H1 (cell line): ENCODE measurements around the gene E2F2. TPM values are rescaled to one million over a fixed set of nuclear protein-coding genes. Genes with fewer than 3 reads are reported as not detected.

Source experiments
- CTCF ChIA-PET: fragments of 300-600 bp; sonication (Branson Sonifier 250); formaldehyde crosslinking; loops from one replicate; lab custom pipeline; 2021; ENCODE audit not compliant: partially characterized antibody; lab: Charles Lee
- POLR2A ChIA-PET: fragments of 300-600 bp; sonication (Branson Sonifier 250); formaldehyde crosslinking; loops from one replicate; lab custom pipeline; 2021; ENCODE audit warnings: inconsistent platforms; ENCODE audit not compliant: partially characterized antibody; lab: Charles Lee
- DNase-seq, 2 experiments: peaks; one replicate each; pipeline versions ENCODE4 v3.0.0 to v3.0.0-alpha.2; 2010 to 2022; ENCODE audit warnings: low spot score in 2 of 2, low read depth in 1 of 2, mixed read lengths in 1 of 2
- FAIRE-seq: peaks from 2 replicates; lab custom pipeline; 2011; peaks lifted over from hg19 to GRCh38; lab: Jason Lieb, UNC
- H2AFZ ChIP-seq: 2 replicates; pipeline ENCODE4 v1.8.1; 2012; ENCODE audit warnings: low read length, inconsistent platforms
- H2AK5ac ChIP-seq: 2 replicates; pipeline ENCODE4 v1.6.1; 2013; ENCODE audit warnings: low read depth, low read length
- H2BK120ac ChIP-seq: replicated peaks from 2 replicates; pipeline ENCODE3; 2013; ENCODE audit warnings: low read depth, low read length, inconsistent platforms
- H2BK12ac ChIP-seq: 2 replicates; pipeline ENCODE4 v1.6.1; 2013; ENCODE audit warnings: low read depth, low read length
- H2BK15ac ChIP-seq: 2 replicates; pipeline ENCODE4 v1.6.1; 2013; ENCODE audit warnings: low read length
- H2BK20ac ChIP-seq: 2 replicates; pipeline ENCODE4 v1.6.1; 2013; ENCODE audit warnings: low read length
- H2BK5ac ChIP-seq: 2 replicates; pipeline ENCODE4 v1.6.1; 2013; ENCODE audit warnings: low read depth, low read length
- H3K14ac ChIP-seq: 2 replicates; pipeline ENCODE4 v1.6.1; 2013; ENCODE audit warnings: inconsistent platforms; ENCODE audit not compliant: insufficient read length
- H3K18ac ChIP-seq: 2 replicates; pipeline ENCODE4 v1.6.1; 2013; ENCODE audit warnings: low read length; ENCODE audit errors: extremely low read depth
- H3K23ac ChIP-seq: 2 replicates; pipeline ENCODE4 v1.6.1; 2013; ENCODE audit warnings: inconsistent platforms; ENCODE audit not compliant: insufficient read length
- H3K23me2 ChIP-seq: 2 replicates; pipeline ENCODE4 v1.6.1; 2013; ENCODE audit warnings: low read depth, low read length
- H3K27ac ChIP-seq: 2 replicates; pipeline ENCODE4 v1.6.1; 2011; ENCODE audit warnings: low read depth, low read length, inconsistent platforms
- H3K27me3 ChIP-seq, 4 experiments: replicated peaks in 1 of 4; 1 replicate in 1 of 4; 2 replicates in 3 of 4; pipeline versions ENCODE4 v1.6.1 to v1.8.1; 2011 to 2013; ENCODE audit warnings: low read length in 3 of 4, mild to moderate bottlenecking in 3 of 4, inconsistent platforms in 2 of 4, mixed read lengths in 2 of 4, moderate library complexity in 1 of 4; ENCODE audit not compliant: control insufficient read depth in 3 of 4, insufficient read depth in 3 of 4; ENCODE audit errors: extremely low read depth in 1 of 4
- H3K36me3 ChIP-seq, 4 experiments: 2 replicates each; pipeline versions ENCODE4 v1.6.1 to v1.8.1; 2011 to 2013; ENCODE audit warnings: mild to moderate bottlenecking in 4 of 4, low read length in 3 of 4, moderate library complexity in 2 of 4, control low read depth in 1 of 4, inconsistent platforms in 1 of 4; ENCODE audit not compliant: insufficient read depth in 4 of 4, control insufficient read depth in 2 of 4
- H3K4ac ChIP-seq: replicated peaks from 2 replicates; pipeline ENCODE3; 2013; ENCODE audit warnings: low read length, low read depth, mixed read lengths, inconsistent platforms; ENCODE audit not compliant: insufficient read length
- H3K4me1 ChIP-seq, 4 experiments: replicated peaks in 1 of 4; 1 replicate in 1 of 4; 2 replicates in 3 of 4; pipeline versions ENCODE4 v1.6.1 to v1.8.1; 2011 to 2013; ENCODE audit warnings: low read length in 3 of 4, inconsistent platforms in 2 of 4, mixed read lengths in 1 of 4; ENCODE audit not compliant: insufficient read depth in 4 of 4, control insufficient read depth in 3 of 4
- H3K4me2 ChIP-seq, 2 experiments: 2 replicates each; pipeline versions ENCODE4 v1.6.1 to v1.8.1; 2011 to 2013; ENCODE audit warnings: low read depth in 2 of 2, low read length in 2 of 2, control low read depth in 1 of 2, inconsistent platforms in 1 of 2, mild to moderate bottlenecking in 1 of 2; ENCODE audit not compliant: insufficient read depth in 1 of 2
- H3K4me3 ChIP-seq, 4 experiments: fragments of 200-600, 300-600 bp in 1 of 4; sonication (generic), shearing (Covaris generic), sonication (Bioruptor Twin) in 1 of 4; 2 replicates each; pipeline versions ENCODE4 v1.5.1 to v1.8.1; 2011 to 2016; ENCODE audit warnings: low read length in 4 of 4, low read depth in 3 of 4, control low read depth in 2 of 4, inconsistent platforms in 2 of 4, mild to moderate bottlenecking in 2 of 4, mixed read lengths in 1 of 4, moderate library complexity in 1 of 4; ENCODE audit not compliant: insufficient read depth in 2 of 4; ENCODE audit errors: extremely low read depth in 1 of 4
- H3K56ac ChIP-seq: replicated peaks from 2 replicates; pipeline ENCODE3; 2013; ENCODE audit warnings: low read depth, mild to moderate bottlenecking, mixed read lengths, low read length, inconsistent platforms; ENCODE audit not compliant: insufficient read length
- H3K79me1 ChIP-seq: 2 replicates; pipeline ENCODE4 v1.6.1; 2013; ENCODE audit warnings: low read depth, low read length, control low read depth
- H3K79me2 ChIP-seq, 2 experiments: 2 replicates each; pipeline versions ENCODE4 v1.6.1 to v1.8.1; 2012 to 2013; ENCODE audit warnings: low read length in 2 of 2, mild to moderate bottlenecking in 2 of 2, inconsistent platforms in 1 of 2; ENCODE audit not compliant: insufficient read depth in 2 of 2, control insufficient read depth in 1 of 2
- H3K9ac ChIP-seq, 4 experiments: replicated peaks in 1 of 4; 1 replicate in 1 of 4; 2 replicates in 3 of 4; pipeline versions ENCODE4 v1.6.1 to v1.8.1; 2011 to 2013; ENCODE audit warnings: low read depth in 3 of 4, low read length in 3 of 4, control low read depth in 2 of 4, mild to moderate bottlenecking in 2 of 4, moderate library complexity in 2 of 4, inconsistent platforms in 1 of 4; ENCODE audit errors: extremely low read depth in 1 of 4
- H3K9me3 ChIP-seq, 2 experiments: 2 replicates each; pipeline versions ENCODE4 v1.6.1 to v1.8.1; 2012 to 2013; ENCODE audit warnings: mild to moderate bottlenecking in 2 of 2, moderate library complexity in 2 of 2, control low read depth in 1 of 2, inconsistent platforms in 1 of 2, low read depth in 1 of 2, low read length in 1 of 2, mixed read lengths in 1 of 2; ENCODE audit not compliant: insufficient read depth in 2 of 2
- H4K20me1 ChIP-seq, 2 experiments: replicated peaks in 1 of 2; 2 replicates each; pipeline versions ENCODE3 to v1.8.1; 2011 to 2013; ENCODE audit warnings: inconsistent platforms in 2 of 2, low read length in 2 of 2, mild to moderate bottlenecking in 1 of 2; ENCODE audit not compliant: insufficient read depth in 2 of 2, control insufficient read depth in 1 of 2
- H4K5ac ChIP-seq: 2 replicates; pipeline ENCODE4 v1.6.1; 2013; ENCODE audit warnings: low read length, low read depth, mixed read lengths, inconsistent platforms; ENCODE audit not compliant: insufficient read length
- H4K8ac ChIP-seq: 2 replicates; pipeline ENCODE4 v1.8.0; 2013; ENCODE audit warnings: mild to moderate bottlenecking, moderate library complexity, low read length, inconsistent platforms; ENCODE audit not compliant: insufficient read depth; ENCODE audit errors: extremely low read depth
- H4K91ac ChIP-seq: replicated peaks from 2 replicates; pipeline ENCODE3; 2013; ENCODE audit warnings: low read length, mixed read lengths, inconsistent platforms; ENCODE audit not compliant: insufficient read length
- BACH1 ChIP-seq: IDR thresholded peaks from 2 replicates; pipeline ENCODE4 v1.6.1; 2012; ENCODE audit warnings: low read length, improper control_type of control experiment
- BCL11A ChIP-seq, 2 experiments: IDR thresholded peaks; one replicate each; pipeline ENCODE4 v1.6.1; 2011; ENCODE audit warnings: low read depth in 2 of 2, low read length in 2 of 2, mild to moderate bottlenecking in 2 of 2
- CHD2 ChIP-seq: IDR thresholded peaks from 2 replicates; pipeline ENCODE4 v1.6.1; 2012; ENCODE audit warnings: low read length, improper control_type of control experiment
- CTBP2 ChIP-seq: IDR thresholded peaks from 2 replicates; pipeline ENCODE4 v1.7.0; 2011; ENCODE audit warnings: borderline replicate concordance, mild to moderate bottlenecking, moderate library complexity, mixed read lengths, low read length; ENCODE audit not compliant: insufficient read depth, insufficient read length
- GABPA ChIP-seq: IDR thresholded peaks from 2 replicates; pipeline ENCODE4 v1.6.1; 2011; ENCODE audit warnings: mild to moderate bottlenecking, low read length, moderate library complexity, borderline replicate concordance; ENCODE audit not compliant: insufficient read depth
- JUND ChIP-seq: IDR thresholded peaks from 2 replicates; pipeline ENCODE4 v1.6.1; 2011; ENCODE audit warnings: mild to moderate bottlenecking, improper control_type of control experiment, low read length
- MAX ChIP-seq: IDR thresholded peaks from 2 replicates; pipeline ENCODE4 v1.6.1; 2012; ENCODE audit warnings: inconsistent platforms
- NANOG ChIP-seq: IDR thresholded peaks from 2 replicates; pipeline ENCODE4 v1.6.1; 2011; ENCODE audit warnings: low read length, low read depth, mild to moderate bottlenecking, inconsistent platforms; ENCODE audit not compliant: insufficient read depth, poor library complexity, severe bottlenecking
- NRF1 ChIP-seq: IDR thresholded peaks from 2 replicates; pipeline ENCODE4 v1.6.1; 2011; ENCODE audit warnings: mild to moderate bottlenecking, low read depth, low read length, improper control_type of control experiment
- SP2 ChIP-seq: IDR thresholded peaks from 2 replicates; pipeline ENCODE4 v1.6.1; 2012; ENCODE audit warnings: mild to moderate bottlenecking, low read length, inconsistent platforms
- SRF ChIP-seq: IDR thresholded peaks from 2 replicates; pipeline ENCODE4 v1.6.1; 2011; ENCODE audit warnings: mild to moderate bottlenecking, low read depth, low read length, moderate library complexity
- WGBS, 2 experiments: shearing (Covaris generic) in 1 of 2; methylation state at CpG; one replicate each; pipeline versions ENCODE4 v1.1.6 to v1.1.7; 2013 to 2015; ENCODE audit warnings: low lambda C conversion rate in 2 of 2, mixed read lengths in 2 of 2, inconsistent platforms in 1 of 2, low coverage in 1 of 2, missing lambda C conversion rate in 1 of 2; ENCODE audit not compliant: insufficient replicate concordance in 2 of 2, insufficient coverage in 1 of 2, insufficient read length in 1 of 2; ENCODE audit errors: extremely low coverage in 1 of 2, missing lambda C conversion rate in 1 of 2; 5-methylcytosine and 5-hydroxymethylcytosine counted together
- polyA plus RNA-seq, 7 experiments: library from polyadenylated mRNA; depleted of rRNA in 3 of 7; stranded (reverse) in 5 of 7; unstranded in 2 of 7; fragments of >200 nt in 5 of 7; fragments of 200-250 nt in 2 of 7; gene quantifications; 1 replicate in 5 of 7; 2 replicates in 1 of 7; 4 replicates in 1 of 7; pipeline versions ENCODE4 v1.2.1 to v1.2.3, GENCODE V29; 2011 to 2013; ENCODE audit warnings: missing spikeins in 2 of 7, mixed read lengths in 2 of 7
- total RNA-seq: library from RNA; stranded (reverse); fragmentation: NEBNext Ultra II Directional; extraction: Animal tissue kit (Norgen Biotek cat#: 25700); gene quantifications from 2 replicates; pipeline ENCODE4 v1.2.1, GENCODE V29; 2021

The E2F2 gene
- total and polyA plus RNA-seq, 2 of the 8 experiments (the other 6 are each of a cell fraction or from before 2014, with no cell fraction given), result 1.8 to 7.0 TPM

GRCh38 chr1:23543707-23544443, 12.8 kb upstream of the E2F2 start:
- H3K23ac ChIP-seq, result no peak overlapping the region
- no peak overlapping the region for H2BK12ac ChIP-seq
- DNase-seq (no peak), FAIRE-seq (no peak)
- no peaks in the 10 kb centered on the region for H3K27me3 ChIP-seq
- 83% methylated on average over 8 of the region's 8 CpGs; no CpG with 5 or more reads in 1 of the 2 experiments for WGBS, 2 experiments
- no peaks in the 10 kb centered on the region for H3K36me3 ChIP-seq
- TF ChIP-seq NRF1 (no peak), SRF (no peak), JUND (no peak), CTBP2 (no peak), CHD2 (no peak), BCL11A (IDR thresholded peaks at IDR 0.05; ENCODE audit: low read depth in 2 of 2, low read length in 2 of 2) (no peak), GABPA (no peak), SP2 (no peak), NANOG (no peak), BACH1 (no peak), MAX (no peak)
- H3K14ac ChIP-seq, result no peak overlapping the region
- no peaks in the 10 kb centered on the region for H3K23me2 ChIP-seq
- H2AK5ac ChIP-seq, result no peak overlapping the region
- H3K4me1 ChIP-seq, result peaks cover 0 to 8% (median 4%) of the 10 kb centered on the region in 4 experiments; a peak in 3 of 7 replicates
- H3K18ac ChIP-seq, result no peak overlapping the region
- ChIA-PET POLR2A (interaction anchor here (1.6 to 5.3 kb wide), 3 partner anchors 10 to 147 kb away, joined by 4 to 51 read pairs (median 5); partner anchors contain the start of genes ID3 and RPL11), CTCF (interaction anchor here (0.7 to 21.9 kb wide), 23 partner anchors 9 to 233 kb away, joined by 3 to 706 read pairs (median 9); partner anchors contain the start of gene RPL11)
- H4K20me1 ChIP-seq, result no peaks in the 10 kb centered on the region
- no peak overlapping the region for H3K9ac ChIP-seq
- no peak overlapping the region for H3K4ac ChIP-seq
- no peak overlapping the region for H4K8ac ChIP-seq
- H2BK120ac ChIP-seq, result no peak overlapping the region
- H4K91ac ChIP-seq, result no peak overlapping the region
- H3K27ac ChIP-seq, result no peak overlapping the region
- H3K56ac ChIP-seq, result no peak overlapping the region
- H4K5ac ChIP-seq, result no peak overlapping the region
- H2AFZ ChIP-seq, result no peak overlapping the region
- no peak overlapping the region for H2BK15ac ChIP-seq
- H2BK20ac ChIP-seq, result no peak overlapping the region
- no peak overlapping the region for H2BK5ac ChIP-seq
- no peak overlapping the region for H3K4me2 ChIP-seq
- H3K4me3 ChIP-seq, result no peak overlapping the region
- H3K9me3 ChIP-seq, result no peaks in the 10 kb centered on the region
- no peaks in the 10 kb centered on the region for H3K79me2 ChIP-seq
- H3K79me1 ChIP-seq, result no peaks in the 10 kb centered on the region
